IPS-18c (cell line): ENCODE results near the gene ATP1A1.

Experiments
- H3K4me3 ChIP-seq: 2 replicates; pipeline ENCODE4 v1.7.0; 2013; ENCODE audit warnings: low read depth, mild to moderate bottlenecking, low read length, moderate library complexity; ENCODE audit not compliant: insufficient read depth
- H3K9me3 ChIP-seq: one replicate; pipeline ENCODE4 v1.6.1; 2013; ENCODE audit warnings: mild to moderate bottlenecking, low read length, moderate library complexity; ENCODE audit not compliant: control insufficient read depth, insufficient read depth

The ATP1A1 gene

DNA sequence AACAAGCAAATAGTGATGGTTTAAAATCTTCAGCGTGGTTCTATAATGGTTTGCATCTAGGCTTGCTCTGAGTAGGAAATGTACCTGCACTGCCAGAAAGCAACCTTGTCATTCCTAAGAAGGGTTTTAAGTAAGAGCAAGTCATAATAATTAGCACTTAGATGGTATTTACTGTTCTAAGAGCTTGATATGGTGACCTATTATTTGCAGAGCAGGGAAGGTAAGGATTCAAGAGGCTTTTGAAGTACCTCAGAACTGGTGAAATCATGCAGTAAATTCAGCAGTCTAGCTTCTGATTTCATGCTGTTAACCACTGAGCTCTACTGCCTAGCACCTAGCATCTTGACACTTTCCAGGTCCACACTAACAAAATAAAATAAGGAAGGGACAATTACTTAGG, 23.7 kb downstream of the ATP1A1 start:
- H3K4me3 ChIP-seq = no peak overlapping the region
- H3K9me3 ChIP-seq = no peaks in the 10 kb centered on the region

DNA sequence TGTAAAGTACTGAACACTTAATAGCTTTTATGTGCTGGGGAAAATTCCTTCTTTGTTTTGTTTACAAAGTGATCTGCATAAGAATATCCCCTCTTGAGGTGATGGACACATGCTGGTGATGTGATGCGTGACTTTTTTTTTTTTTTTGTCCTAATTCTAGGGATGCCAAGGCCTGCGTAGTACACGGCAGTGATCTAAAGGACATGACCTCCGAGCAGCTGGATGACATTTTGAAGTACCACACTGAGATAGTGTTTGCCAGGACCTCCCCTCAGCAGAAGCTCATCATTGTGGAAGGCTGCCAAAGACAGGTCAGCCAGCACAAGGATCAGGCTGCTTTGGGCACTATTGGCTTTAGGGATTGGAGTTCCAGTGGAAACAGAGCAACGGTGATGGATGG, 24.7 kb downstream of the ATP1A1 start:
- H3K9me3 ChIP-seq = peaks cover 4% of the 10 kb centered on the region
- no peak overlapping the region for H3K4me3 ChIP-seq

DNA sequence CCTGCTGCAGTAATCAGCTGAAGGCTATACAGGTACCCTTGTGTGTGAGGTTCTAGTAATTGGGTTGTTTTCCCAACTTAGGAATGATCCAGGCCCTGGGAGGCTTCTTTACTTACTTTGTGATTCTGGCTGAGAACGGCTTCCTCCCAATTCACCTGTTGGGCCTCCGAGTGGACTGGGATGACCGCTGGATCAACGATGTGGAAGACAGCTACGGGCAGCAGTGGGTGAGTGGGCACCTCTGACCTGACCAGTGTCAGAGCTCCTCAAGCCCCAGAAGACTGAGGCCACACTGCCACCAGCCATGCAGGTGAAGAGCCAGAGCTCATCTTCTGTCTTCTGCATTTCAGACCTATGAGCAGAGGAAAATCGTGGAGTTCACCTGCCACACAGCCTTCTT, 27.7 kb downstream of the ATP1A1 start:
- H3K4me3 ChIP-seq = no peak overlapping the region

DNA sequence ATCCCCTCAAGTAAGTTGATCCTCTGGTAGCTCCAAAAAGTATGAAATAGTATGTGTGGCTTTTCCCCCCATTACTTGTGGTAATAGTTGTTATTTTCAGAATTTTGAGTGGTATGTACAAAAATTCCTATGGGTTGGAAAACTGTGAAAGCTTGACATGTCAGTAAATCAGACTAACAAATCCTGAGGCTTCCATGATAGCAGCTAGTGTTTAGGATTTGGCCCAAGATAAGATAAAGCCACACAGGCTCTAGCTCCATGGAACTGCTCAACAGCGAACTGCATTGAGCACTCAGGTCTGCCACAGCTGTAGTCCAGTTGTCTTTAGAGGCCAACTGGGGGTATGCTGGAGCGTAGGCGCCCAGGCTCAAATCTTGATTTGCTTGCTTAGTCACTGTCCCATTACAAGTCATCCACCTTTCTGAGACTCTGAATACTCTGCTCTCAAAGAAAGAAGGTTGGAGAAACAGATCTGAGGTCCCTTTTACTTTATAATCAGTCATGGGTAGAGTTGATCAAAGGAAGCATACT, 28.7 kb downstream of the ATP1A1 start:
- no peak overlapping the region for H3K4me3 ChIP-seq

More for the DNA sequence above, 27.7 kb downstream of the ATP1A1 start:
- peaks cover 4% of the 10 kb centered on the region for H3K9me3 ChIP-seq

DNA sequence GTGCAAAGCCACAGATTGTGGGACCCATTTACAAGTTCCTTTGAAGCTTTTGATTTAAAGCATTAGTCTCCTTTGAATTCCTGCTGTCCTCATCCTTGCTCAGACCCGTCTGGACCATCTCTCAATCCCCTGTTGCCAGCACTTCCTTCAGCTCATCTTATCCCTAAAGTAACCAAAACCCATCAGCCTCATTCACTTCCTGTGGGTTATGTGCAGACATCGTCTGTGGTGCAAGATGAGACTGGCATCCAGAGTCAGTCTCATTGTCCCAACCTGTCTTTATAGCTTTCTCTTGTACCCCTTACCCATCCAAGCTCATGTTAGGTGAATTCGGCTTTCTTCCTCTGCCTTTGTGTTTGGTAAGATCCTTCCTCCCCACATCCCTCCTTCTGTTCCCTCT, 29.3 kb downstream of the ATP1A1 start:
- no peak overlapping the region for H3K4me3 ChIP-seq
- H3K9me3 ChIP-seq = peaks cover 4% of the 10 kb centered on the region

More for the DNA sequence above, 28.7 kb downstream of the ATP1A1 start:
- H3K9me3 ChIP-seq = peaks cover 4% of the 10 kb centered on the region

DNA sequence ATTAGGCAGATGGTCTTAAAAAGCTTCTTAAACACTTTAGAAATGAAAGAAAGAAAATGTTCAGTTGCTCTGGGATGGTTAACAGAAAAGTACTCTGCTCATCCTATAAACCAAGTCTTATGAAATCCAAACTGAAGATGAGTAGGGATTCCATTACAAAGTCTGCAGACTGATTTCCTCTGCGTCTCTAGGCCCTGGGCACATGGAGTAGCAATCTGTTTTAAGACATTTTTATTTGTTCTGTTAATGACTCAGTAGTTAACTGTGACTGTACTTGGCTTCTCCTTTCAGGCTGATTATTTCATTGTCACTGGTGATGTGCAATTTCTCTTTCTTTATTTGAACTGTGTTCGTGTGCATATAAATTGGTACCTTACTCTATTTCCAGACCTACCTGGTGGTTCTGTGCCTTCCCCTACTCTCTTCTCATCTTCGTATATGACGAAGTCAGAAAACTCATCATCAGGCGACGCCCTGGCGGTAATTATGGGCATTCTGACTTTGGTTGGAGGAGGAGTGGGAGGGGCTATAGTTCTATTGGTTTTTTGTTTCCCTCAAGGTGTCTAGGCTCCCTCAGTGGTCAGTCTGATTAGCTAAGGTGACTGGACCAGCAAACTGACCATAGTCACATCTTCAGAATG, 30.6 kb downstream of the ATP1A1 start:
- H3K9me3 ChIP-seq = peaks cover 4% of the 10 kb centered on the region
- H3K4me3 ChIP-seq = no peak overlapping the region

DNA sequence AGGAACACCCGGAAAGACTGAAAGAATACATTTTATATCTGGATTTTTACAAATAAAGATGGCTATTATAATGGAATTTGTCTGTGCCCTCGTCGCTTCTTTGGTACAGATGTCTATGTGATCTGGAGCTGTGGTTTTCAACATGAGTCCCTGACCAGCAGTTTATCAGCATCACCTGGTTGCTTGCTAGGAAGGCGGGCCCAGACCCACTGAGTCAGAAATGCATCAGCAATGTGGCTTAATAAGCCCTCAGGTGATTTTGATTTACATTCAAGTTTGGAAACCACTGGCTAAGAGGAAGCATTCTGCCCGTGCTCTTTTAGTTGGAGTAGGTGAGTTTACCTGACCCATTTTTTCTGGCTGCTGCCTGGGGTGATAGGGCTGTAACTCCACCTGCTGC, 31.7 kb downstream of the ATP1A1 start:
- Histone ChIP-seq H3K9me3 (peaks cover 4% of the 10 kb centered on the region), H3K4me3 (no peak overlapping the region)

DNA sequence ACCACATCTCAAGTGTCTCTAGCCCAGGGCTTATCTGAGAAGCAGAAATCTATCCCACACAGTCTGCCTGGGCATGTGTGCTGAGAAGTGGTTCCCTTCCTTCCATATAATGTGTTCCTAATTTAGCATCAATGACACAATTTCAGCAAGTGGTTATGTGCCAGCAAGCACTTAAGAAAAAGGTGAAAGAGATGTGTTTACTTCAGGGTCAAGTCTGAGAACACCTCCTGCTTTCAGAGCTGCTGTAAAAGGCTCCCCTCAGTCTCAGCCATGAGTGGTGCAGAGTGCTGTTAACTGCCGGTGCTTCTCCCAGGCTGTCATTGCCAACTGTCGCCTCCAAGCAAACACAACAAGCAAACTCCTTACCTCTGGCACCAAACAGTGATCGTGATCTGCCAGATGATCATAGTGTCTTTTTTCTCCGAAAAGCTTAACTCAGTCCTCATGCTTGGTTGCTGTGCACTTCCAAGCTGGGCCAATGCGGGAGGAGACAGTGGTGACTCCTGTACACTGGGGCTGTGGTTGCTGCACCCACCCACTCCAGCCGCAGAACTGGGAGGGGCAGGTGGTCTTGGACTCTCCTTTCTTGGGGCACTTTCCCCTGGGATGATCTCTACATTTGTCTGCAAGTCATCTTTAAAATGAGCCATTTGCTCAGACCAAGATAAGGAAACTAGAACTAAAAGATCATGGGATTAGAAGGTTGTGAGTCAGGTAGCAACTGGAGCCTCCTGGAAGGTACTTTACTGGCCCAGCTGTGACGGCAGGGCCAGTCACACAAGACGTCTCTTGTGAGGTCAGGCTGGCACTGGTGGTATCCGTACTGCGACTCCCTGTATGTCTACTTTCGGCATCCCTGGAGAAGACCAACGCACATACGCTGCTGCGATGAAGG, 32.4 kb downstream of the ATP1A1 start:
- H3K9me3 ChIP-seq = peaks cover 4% of the 10 kb centered on the region
- H3K4me3 ChIP-seq = no peak overlapping the region

DNA sequence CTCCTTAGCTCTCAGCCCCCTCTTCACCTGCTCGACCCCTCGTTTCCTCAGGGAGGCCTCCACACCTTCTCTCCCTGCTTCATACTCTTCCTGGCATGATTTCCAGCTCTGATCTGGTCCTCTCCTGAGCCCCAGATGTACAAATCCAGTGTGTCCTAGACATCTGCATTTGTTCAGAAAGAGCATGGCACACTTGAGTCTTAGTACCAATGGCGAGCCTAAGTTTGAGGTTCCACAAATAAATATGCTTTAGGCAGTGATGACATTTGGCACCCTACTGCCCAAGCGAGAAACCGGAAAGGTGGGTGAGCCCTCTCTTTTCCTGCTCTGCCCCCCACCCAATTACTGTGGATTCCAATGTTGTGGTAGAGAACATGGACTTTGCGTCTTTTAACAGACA, 34.0 kb downstream of the ATP1A1 start:
- Histone ChIP-seq H3K9me3 (peaks cover 4% of the 10 kb centered on the region), H3K4me3 (no peak overlapping the region)

DNA sequence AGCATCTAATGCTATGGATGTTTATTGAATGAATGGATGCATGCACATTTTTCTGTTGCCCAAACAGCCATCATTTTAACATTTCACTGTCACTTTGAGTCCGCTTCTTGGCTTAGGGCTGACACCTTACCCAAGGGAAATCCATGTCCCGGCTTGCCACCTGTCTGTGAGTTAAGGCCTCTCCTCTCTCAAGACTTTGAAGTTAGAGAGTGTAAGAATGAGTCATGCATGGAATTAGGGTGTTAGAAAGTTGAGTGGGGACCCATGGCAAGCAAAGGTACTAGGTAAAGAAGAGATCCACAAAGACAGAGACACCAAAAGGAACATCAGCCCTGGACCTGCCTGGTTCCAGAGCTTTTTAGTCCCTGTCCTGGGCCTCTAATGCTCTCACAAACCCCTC, 35.1 kb downstream of the ATP1A1 start:
- no peak overlapping the region for H3K4me3 ChIP-seq

DNA sequence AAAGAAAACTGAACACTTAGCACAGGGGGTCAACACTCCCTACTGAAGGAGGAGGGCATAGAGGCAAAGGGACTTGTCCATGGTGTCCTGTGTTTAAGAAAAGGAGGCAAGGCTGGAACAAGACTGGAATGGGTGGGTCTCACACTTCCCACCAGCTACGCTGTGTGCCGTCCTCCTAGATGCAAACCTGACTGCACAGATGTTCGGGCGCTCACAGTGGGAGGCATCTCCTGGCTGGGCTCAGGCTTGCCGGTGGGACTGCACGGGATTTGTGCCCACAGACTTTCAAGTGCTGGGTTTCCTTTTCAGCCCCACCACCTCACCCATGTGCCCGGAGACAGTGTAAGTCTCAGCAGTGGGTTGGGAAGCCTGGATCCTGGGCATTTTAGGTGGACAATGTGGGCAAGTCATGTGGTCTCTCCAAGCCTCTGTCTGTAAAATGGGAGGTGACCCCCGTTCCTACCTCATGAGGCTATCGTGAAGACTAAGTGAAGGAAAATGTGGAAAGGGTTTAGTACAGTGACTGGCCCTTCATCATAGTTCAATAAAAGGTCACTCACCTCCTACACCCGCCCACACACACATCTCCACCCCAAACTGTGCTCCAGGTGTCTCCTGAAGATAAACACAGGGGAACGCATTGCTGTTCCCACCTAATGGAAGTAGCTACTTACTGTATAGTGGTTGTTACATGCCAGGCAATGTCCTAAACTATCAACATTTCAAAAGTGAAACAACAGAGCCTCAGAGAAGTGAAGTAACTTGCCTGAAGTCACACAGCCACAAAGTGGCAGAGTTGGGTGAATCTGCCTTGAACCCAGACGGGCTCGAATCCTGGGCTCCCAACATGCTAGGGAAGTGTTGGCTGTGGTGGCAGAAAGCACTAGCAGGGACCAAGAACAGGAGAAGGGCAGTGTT, 36.0 kb downstream of the ATP1A1 start:
- Histone ChIP-seq H3K4me3 (no peak overlapping the region), H3K9me3 (no peaks in the 10 kb centered on the region)

More for the DNA sequence above, 35.1 kb downstream of the ATP1A1 start:
- H3K9me3 ChIP-seq = no peaks in the 10 kb centered on the region

DNA sequence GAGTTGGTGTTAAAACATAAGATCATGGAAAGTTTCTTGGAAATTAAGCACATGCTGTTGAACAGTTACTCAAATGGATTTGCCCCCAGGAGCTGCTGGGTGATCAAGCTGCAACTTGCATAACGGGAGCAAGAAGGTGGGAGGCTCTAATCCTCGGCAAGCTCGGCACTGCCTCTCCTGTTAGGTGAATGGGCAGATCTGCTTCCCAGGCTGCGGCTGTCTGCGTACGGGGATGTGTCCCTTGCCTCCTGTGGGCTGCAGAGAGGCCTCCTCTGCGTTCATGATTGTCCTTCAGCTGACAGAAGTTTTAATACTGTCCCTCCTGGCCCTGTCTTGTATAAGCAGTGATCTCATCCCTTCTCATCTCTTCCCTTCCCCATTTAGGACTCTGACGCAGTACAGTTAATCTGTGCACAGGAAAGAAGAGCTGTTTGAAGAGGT, 36.7 kb downstream of the ATP1A1 start:
- no peaks in the 10 kb centered on the region for H3K9me3 ChIP-seq
- H3K4me3 ChIP-seq = no peak overlapping the region

DNA sequence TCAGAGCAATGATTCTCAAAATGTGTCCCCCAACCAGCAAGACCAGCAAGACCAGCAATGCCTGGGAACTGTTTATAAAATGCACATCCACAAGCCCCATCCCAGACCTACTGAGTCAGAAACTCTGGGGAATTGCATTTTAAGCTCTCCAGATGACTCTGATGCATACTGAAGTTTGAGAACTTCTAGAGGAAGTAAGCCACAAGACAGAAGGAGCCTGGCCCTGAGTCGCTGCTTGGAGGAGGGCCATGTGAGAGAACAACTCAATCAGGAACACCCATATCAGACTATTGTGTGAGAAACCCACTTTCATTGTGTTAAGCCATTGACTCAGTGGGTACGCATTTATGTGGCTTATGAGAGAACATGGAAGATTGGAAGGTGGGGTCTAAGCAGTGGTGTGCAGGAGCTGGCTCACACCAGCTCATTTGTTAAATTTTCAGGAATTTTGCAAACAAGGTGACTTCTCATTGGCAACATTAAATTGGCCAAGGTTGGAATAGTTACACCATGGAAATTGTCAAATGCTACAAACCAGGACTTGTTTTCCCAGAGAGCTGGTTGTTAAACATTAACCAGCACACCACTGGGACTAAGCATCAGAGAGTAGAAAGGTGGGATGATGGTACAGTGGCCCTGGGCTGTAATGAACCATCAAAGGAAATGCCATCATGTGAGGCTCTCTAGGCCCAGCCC, 38.9 kb downstream of the ATP1A1 start:
- no peak overlapping the region for H3K4me3 ChIP-seq
- H3K9me3 ChIP-seq = no peaks in the 10 kb centered on the region

DNA sequence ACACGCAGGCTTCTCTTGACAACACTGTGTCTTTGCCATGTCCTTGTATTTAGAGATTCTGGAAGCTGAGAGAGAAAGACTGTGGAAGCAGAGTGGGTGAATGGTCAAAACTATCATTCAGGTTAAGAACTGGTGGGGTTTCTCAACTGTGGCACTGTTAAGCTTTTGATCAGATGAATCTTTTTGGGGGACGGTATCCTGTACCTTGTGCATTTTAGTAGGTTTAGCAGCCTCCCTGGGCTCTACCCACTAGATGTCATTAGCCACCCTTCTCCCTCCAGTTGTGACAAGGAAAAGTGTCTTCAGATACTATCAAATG, 39.4 kb downstream of the ATP1A1 start:
- no peak overlapping the region for H3K4me3 ChIP-seq

DNA sequence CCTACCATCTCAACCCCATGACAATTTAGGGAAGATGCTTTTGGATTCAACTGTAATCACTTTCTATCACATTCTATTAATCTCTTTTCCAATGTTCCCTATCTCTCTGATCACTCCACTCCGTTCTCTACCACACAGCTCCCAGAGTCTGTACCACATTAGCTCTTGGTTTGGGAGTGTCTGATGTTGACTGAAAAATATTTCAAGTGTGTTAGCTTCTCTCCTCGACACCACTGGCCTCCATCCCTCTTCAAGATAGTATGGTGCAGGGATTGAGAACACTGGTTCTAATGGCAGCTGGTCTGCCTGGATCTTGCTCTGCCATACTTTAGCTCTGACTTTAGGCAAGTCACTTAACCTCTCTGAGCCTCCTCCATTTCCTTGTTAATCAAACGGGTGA, 39.9 kb downstream of the ATP1A1 start:
- Histone ChIP-seq H3K9me3 (no peaks in the 10 kb centered on the region), H3K4me3 (no peak overlapping the region)

More for the DNA sequence above, 39.4 kb downstream of the ATP1A1 start:
- no peaks in the 10 kb centered on the region for H3K9me3 ChIP-seq

DNA sequence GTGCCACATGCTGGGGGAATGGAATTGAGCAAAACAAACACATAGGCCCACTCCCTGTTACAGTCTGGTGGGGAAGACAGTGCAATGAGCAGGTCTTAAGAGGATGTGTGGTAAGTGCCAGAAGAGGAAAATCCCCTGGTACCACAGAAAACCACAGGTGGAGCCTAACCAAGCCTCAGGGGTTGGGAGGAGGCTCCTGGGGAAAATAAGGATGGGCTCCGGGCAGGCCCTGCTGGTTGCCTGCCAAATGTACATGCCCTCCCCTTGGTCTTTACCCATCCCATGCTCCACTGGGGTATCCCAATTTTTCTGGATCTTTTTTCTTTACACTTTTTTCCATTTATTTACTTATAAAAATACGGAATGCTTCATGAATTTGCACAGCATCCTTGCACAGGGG, 40.4 kb downstream of the ATP1A1 start:
- no peaks in the 10 kb centered on the region for H3K9me3 ChIP-seq
- no peak overlapping the region for H3K4me3 ChIP-seq

DNA sequence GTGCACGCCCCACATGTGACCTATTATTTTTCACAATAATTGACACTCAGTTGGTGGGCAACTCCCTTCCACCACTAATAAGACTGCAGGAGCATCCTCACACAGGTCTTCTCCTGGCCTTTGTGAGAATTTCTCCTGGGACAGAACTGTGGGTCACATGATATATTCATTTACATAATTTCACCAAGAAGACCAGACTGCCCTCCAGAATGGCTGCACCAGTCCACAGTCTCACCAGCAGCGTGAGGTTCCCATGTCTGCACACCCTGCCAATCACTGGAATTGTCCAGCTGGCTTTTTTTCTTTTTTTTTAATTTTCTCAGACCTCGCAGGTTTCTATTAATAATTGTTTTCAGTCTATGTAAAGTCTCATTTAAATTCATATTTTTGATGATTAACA, 41.3 kb downstream of the ATP1A1 start:
- H3K9me3 ChIP-seq = no peaks in the 10 kb centered on the region
- H3K4me3 ChIP-seq = no peak overlapping the region
